Fibroblast of lung (primary cell): ENCODE results near the gene NAA80.

Experiments used
- EZH2 ChIP-seq: IDR thresholded peaks from 2 replicates; pipeline ENCODE4 v1.5.1; 2012; ENCODE audit warnings: low read length, control low read depth, mild to moderate bottlenecking; ENCODE audit errors: missing control alignments
- TF ChIP-seq, protein P1 (sequence below), 2 donors: IDR thresholded peaks in 1 of 2; conservative IDR thresholded peaks in 1 of 2; 1 replicate in 1 of 2; 2 replicates in 1 of 2; pipeline ENCODE4 v1.5.1; 2011 to 2012; ENCODE audit warnings: low read length in 2 of 2, control low read depth in 1 of 2, inconsistent platforms in 1 of 2, low read depth in 1 of 2, mild to moderate bottlenecking in 1 of 2

DNA sequence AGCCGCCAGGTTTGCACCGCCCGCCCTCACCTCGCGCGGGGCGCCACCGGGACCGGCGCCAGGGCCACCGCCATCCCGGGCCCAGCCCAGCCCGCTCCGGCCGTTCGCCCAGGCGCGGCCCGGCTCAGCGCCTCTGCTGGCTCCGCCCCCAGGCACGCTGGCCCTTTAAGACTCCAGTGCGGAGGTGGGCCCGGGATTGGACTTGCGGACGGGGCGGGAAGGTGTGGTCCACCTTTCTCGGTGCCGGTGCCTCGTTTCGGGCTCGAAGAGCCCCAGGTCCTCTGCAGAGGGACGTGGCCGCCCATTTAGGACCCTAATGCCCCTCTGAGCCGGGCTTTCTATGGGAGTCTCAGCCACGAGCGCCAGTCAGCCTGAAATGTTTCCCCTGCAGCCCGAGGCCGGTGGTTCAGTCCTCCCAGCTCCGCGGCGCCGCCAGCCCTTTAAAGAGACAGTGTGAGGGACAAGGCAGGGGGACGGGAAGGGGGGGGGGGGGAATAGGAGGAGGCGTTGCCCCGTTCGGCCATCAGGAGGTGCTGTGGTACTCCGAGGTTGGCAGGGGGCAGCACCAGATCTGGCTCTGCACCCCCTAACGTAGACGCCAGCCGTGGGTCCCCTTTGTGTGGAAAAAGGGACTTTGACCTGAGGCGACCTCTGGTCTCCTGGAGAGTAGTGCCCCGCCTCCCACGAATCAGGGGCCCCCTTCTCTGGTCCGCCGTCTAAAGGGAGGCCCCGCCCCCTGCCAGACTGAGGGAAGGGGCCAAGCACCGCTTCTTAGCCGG is 22.3 kb upstream of the NAA80 start:
- TF ChIP-seq, protein P1, sequence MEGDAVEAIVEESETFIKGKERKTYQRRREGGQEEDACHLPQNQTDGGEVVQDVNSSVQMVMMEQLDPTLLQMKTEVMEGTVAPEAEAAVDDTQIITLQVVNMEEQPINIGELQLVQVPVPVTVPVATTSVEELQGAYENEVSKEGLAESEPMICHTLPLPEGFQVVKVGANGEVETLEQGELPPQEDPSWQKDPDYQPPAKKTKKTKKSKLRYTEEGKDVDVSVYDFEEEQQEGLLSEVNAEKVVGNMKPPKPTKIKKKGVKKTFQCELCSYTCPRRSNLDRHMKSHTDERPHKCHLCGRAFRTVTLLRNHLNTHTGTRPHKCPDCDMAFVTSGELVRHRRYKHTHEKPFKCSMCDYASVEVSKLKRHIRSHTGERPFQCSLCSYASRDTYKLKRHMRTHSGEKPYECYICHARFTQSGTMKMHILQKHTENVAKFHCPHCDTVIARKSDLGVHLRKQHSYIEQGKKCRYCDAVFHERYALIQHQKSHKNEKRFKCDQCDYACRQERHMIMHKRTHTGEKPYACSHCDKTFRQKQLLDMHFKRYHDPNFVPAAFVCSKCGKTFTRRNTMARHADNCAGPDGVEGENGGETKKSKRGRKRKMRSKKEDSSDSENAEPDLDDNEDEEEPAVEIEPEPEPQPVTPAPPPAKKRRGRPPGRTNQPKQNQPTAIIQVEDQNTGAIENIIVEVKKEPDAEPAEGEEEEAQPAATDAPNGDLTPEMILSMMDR (conservative IDR thresholded peaks at IDR 0.05 in 1 of 2, IDR thresholded peaks at IDR 0.05 in 1 of 2; ENCODE audit: low read depth in 1 of 2, low read length in 2 of 2), result peak; percentile 11 to 41
- TF ChIP-seq EZH2, result no peak
